GM21619 (cell line): ENCODE measurements around the gene SYNCRIP.
"Not testable (repeated sequence)": the region's sequence is repeated elsewhere in the genome, so short reads cannot be mapped to it uniquely, and the experiment has no call there.

ENCODE experiments used
- ATAC-seq: cut with Tn5 transposase; IDR thresholded peaks from one replicate; pipeline ENCODE4 v1.9.1; 2021; ENCODE audit not compliant: unreplicated experiment

SYNCRIP gene

GRCh38 chr6:85642774-85643536 lies at the start of gene SYNCRIP:
Gene SYNCRIP (minus strand): TSS chr6:85642886. CDS start chr6:85641439, 1,447 bp downstream.
- ATAC-seq = peak; percentile 71

GRCh38 chr6:85691478-85691877 lies 48.8 kb upstream of the SYNCRIP start:
- ATAC-seq = no peak

- ATAC-seq = no peak
Measured at GRCh38 chr6:85690071-85690470, 47.4 kb upstream of the SYNCRIP start.

- peak; percentile 96 for ATAC-seq
Measured at GRCh38 chr6:85685713-85686112, 43.0 kb upstream of the SYNCRIP start.

GRCh38 chr6:85684809-85685171 lies 42.1 kb upstream of the SYNCRIP start:
- ATAC-seq = no peak

GRCh38 chr6:85684133-85684808 lies 41.6 kb upstream of the SYNCRIP start:
- no peak for ATAC-seq

- ATAC-seq = not testable (repeated sequence)
Measured at GRCh38 chr6:85681899-85682298, 39.2 kb upstream of the SYNCRIP start.

- no peak for ATAC-seq
Measured at GRCh38 chr6:85680388-85680787, 37.7 kb upstream of the SYNCRIP start.

GRCh38 chr6:85679445-85680123 lies 36.9 kb upstream of the SYNCRIP start:
- no peak for ATAC-seq

GRCh38 chr6:85678602-85679444 lies 36.1 kb upstream of the SYNCRIP start:
- ATAC-seq = peak; percentile 70

GRCh38 chr6:85678026-85678601 lies 35.4 kb upstream of the SYNCRIP start:
- ATAC-seq = no peak

GRCh38 chr6:85677234-85677956 lies 34.7 kb upstream of the SYNCRIP start:
- ATAC-seq = no peak

- no peak for ATAC-seq
Measured at GRCh38 chr6:85676086-85676729, 33.5 kb upstream of the SYNCRIP start.

GRCh38 chr6:85675030-85675819 lies 32.5 kb upstream of the SYNCRIP start:
- no peak for ATAC-seq

GRCh38 chr6:85674604-85675003 lies 31.9 kb upstream of the SYNCRIP start:
- ATAC-seq = no peak

- no peak for ATAC-seq
Measured at GRCh38 chr6:85673198-85674139, 30.8 kb upstream of the SYNCRIP start.

GRCh38 chr6:85672623-85673022 lies 29.9 kb upstream of the SYNCRIP start:
- no peak for ATAC-seq

GRCh38 chr6:85672050-85672449 lies 29.4 kb upstream of the SYNCRIP start:
- no peak for ATAC-seq
